Neural cell (in vitro differentiated cells): ENCODE data around the gene DAD1. TPM values are rescaled to one million over a fixed set of nuclear protein-coding genes. Genes with fewer than 3 reads are reported as not detected.

Experiments
- H2AFZ ChIP-seq: fragments of 200-600, 300-800 bp; sonication (generic), shearing (Covaris generic); 2 replicates; pipeline ENCODE4 v1.6.0; 2014; ENCODE audit warnings: low read depth, mild to moderate bottlenecking, antibody characterized with exemption, low read length, moderate library complexity
- H3F3A ChIP-seq: fragments of 200-600 bp; shearing (Covaris generic); 2 replicates; pipeline ENCODE4 v1.6.1; 2016; ENCODE audit warnings: mild to moderate bottlenecking, moderate library complexity, mixed read lengths, antibody characterized with exemption, low read length; ENCODE audit not compliant: insufficient read depth, poor library complexity, severe bottlenecking
- H3K27ac ChIP-seq: fragments of 200-600, 300-800 bp; sonication (generic), shearing (Covaris generic); 2 replicates; pipeline ENCODE4 v1.5.1; 2014; ENCODE audit warnings: mild to moderate bottlenecking, low read length, moderate library complexity
- H3K27me3 ChIP-seq: fragments of 300-800, 200-600 bp; sonication (generic), shearing (Covaris generic); 2 replicates; pipeline ENCODE4 v1.6.0; 2014; ENCODE audit warnings: mild to moderate bottlenecking, low read depth, low read length, moderate library complexity; ENCODE audit not compliant: insufficient read depth
- H3K36me3 ChIP-seq: fragments of 300-800, 200-600 bp; sonication (generic), shearing (Covaris generic); 2 replicates; pipeline ENCODE4 v1.5.1; 2014; ENCODE audit warnings: mild to moderate bottlenecking, antibody characterized with exemption, low read length, moderate library complexity; ENCODE audit not compliant: insufficient read depth
- H3K4me2 ChIP-seq: fragments of 300-800, 200-600 bp; sonication (generic), shearing (Covaris generic); 2 replicates; pipeline ENCODE4 v1.6.0; 2014; ENCODE audit warnings: mild to moderate bottlenecking, low read length
- H3K4me3 ChIP-seq: fragments of 300-800, 200-600 bp; sonication (generic), shearing (Covaris generic); 2 replicates; pipeline ENCODE4 v1.5.1; 2014; ENCODE audit warnings: mild to moderate bottlenecking, low read length, moderate library complexity
- H3K79me2 ChIP-seq: fragments of 200-600 bp; shearing (Covaris generic); replicated peaks from 2 replicates; pipeline ENCODE4 v1.6.0; 2014; ENCODE audit warnings: mild to moderate bottlenecking, low read length, moderate library complexity; ENCODE audit not compliant: insufficient read depth
- H3K9ac ChIP-seq: fragments of 300-800, 200-600 bp; sonication (generic), shearing (Covaris generic); 2 replicates; pipeline ENCODE4 v1.6.1; 2016; ENCODE audit warnings: mild to moderate bottlenecking, low read length, mixed read lengths
- H3K9me2 ChIP-seq: fragments of 200-600 bp; shearing (Covaris generic); 2 replicates; pipeline ENCODE4 v1.6.1; 2016; ENCODE audit warnings: mild to moderate bottlenecking, low read length, mixed read lengths; ENCODE audit not compliant: insufficient read depth
- H3K9me3 ChIP-seq: fragments of 200-600, 300-800 bp; sonication (generic), shearing (Covaris generic); 2 replicates; pipeline ENCODE4 v1.6.1; 2016; ENCODE audit warnings: mild to moderate bottlenecking, mixed run types, low read length, moderate library complexity, mixed read lengths
- H4K20me1 ChIP-seq: fragments of 200-600 bp; shearing (Covaris generic); 2 replicates; pipeline ENCODE4 v1.6.1; 2016; ENCODE audit warnings: mild to moderate bottlenecking, mixed run types; ENCODE audit not compliant: insufficient read depth
- EP300 ChIP-seq: fragments of 450-650 bp; conservative IDR thresholded peaks from 2 replicates; pipeline ENCODE4 v1.6.1; 2014; ENCODE audit warnings: antibody characterized with exemption, mild to moderate bottlenecking, moderate library complexity; ENCODE audit not compliant: poor library complexity, severe bottlenecking
- EZH2 ChIP-seq: fragments of 200-600, 300-800 bp; shearing (Covaris generic), sonication (generic); IDR thresholded peaks from 2 replicates; pipeline ENCODE4 v1.6.1; 2014; ENCODE audit warnings: antibody characterized with exemption, low read length, borderline replicate concordance, mild to moderate bottlenecking; ENCODE audit not compliant: insufficient read depth, poor library complexity, severe bottlenecking
- MXI1 ChIP-seq: fragments of 450-650 bp; conservative IDR thresholded peaks from 2 replicates; pipeline ENCODE4 v1.6.1; 2014; ENCODE audit warnings: antibody characterized with exemption, mild to moderate bottlenecking; ENCODE audit not compliant: poor library complexity, severe bottlenecking
- POLR2AphosphoS5 ChIP-seq: IDR thresholded peaks from 2 replicates; pipeline ENCODE4 v1.6.1; 2012
- RAD21 ChIP-seq: fragments of 450-650 bp; conservative IDR thresholded peaks from 2 replicates; pipeline ENCODE4 v1.6.1; 2014; ENCODE audit warnings: antibody characterized with exemption, mild to moderate bottlenecking, moderate library complexity
- SMC3 ChIP-seq: fragments of 450-650 bp; conservative IDR thresholded peaks from 2 replicates; pipeline ENCODE4 v1.6.1; 2014; ENCODE audit warnings: antibody characterized with exemption, mild to moderate bottlenecking, moderate library complexity; ENCODE audit not compliant: poor library complexity
- TAF1 ChIP-seq: IDR thresholded peaks from 2 replicates; pipeline ENCODE4 v1.6.1; 2012; ENCODE audit warnings: low read depth
- polyA plus RNA-seq: library from polyadenylated mRNA; depleted of rRNA; stranded (reverse); fragments of >200 nt; gene quantifications from 2 replicates; pipeline ENCODE4 v1.2.3, GENCODE V29; 2014
- TF ChIP-seq, protein P1 (sequence below): fragments of 450-650 bp; IDR thresholded peaks from 2 replicates; pipeline ENCODE4 v1.5.1; 2014; ENCODE audit warnings: antibody characterized with exemption, mild to moderate bottlenecking, moderate library complexity; ENCODE audit not compliant: poor library complexity, severe bottlenecking
- TF ChIP-seq, protein P2 (sequence below): IDR thresholded peaks from 2 replicates; pipeline ENCODE4 v1.6.1; 2012; ENCODE audit warnings: borderline replicate concordance

DAD1 gene
- polyA plus RNA-seq, 1 donor from 2014 or later, result 369 TPM

DNA sequence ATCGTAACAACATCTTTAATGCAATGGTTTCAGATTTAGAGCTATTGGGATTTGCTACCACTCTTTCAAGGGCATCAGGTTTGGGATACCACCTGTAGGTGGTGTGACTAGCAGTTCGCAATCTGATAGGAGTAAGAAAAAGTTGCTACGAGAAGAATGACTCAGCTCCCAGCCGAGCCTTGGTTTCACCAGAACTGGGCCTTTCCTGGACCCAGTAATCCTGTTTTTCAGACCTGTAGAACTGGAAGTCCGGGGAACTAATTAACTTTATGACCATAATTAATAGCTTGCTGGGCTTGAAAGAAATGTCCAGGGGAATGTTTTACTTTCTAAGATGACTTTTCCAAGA lies 9.8 kb upstream of the DAD1 start:
- H3K27ac ChIP-seq, result peak overlapping the region; percentile 60
- peak overlapping the region; percentile 34 for H2AFZ ChIP-seq
- TF ChIP-seq EP300 (no peak), SMC3 (no peak), TAF1 (no peak), MXI1 (no peak), POLR2AphosphoS5 (no peak), RAD21 (no peak), EZH2 (no peak)
- TF ChIP-seq, protein P1, sequence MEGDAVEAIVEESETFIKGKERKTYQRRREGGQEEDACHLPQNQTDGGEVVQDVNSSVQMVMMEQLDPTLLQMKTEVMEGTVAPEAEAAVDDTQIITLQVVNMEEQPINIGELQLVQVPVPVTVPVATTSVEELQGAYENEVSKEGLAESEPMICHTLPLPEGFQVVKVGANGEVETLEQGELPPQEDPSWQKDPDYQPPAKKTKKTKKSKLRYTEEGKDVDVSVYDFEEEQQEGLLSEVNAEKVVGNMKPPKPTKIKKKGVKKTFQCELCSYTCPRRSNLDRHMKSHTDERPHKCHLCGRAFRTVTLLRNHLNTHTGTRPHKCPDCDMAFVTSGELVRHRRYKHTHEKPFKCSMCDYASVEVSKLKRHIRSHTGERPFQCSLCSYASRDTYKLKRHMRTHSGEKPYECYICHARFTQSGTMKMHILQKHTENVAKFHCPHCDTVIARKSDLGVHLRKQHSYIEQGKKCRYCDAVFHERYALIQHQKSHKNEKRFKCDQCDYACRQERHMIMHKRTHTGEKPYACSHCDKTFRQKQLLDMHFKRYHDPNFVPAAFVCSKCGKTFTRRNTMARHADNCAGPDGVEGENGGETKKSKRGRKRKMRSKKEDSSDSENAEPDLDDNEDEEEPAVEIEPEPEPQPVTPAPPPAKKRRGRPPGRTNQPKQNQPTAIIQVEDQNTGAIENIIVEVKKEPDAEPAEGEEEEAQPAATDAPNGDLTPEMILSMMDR, result no peak
- TF ChIP-seq, protein P2, sequence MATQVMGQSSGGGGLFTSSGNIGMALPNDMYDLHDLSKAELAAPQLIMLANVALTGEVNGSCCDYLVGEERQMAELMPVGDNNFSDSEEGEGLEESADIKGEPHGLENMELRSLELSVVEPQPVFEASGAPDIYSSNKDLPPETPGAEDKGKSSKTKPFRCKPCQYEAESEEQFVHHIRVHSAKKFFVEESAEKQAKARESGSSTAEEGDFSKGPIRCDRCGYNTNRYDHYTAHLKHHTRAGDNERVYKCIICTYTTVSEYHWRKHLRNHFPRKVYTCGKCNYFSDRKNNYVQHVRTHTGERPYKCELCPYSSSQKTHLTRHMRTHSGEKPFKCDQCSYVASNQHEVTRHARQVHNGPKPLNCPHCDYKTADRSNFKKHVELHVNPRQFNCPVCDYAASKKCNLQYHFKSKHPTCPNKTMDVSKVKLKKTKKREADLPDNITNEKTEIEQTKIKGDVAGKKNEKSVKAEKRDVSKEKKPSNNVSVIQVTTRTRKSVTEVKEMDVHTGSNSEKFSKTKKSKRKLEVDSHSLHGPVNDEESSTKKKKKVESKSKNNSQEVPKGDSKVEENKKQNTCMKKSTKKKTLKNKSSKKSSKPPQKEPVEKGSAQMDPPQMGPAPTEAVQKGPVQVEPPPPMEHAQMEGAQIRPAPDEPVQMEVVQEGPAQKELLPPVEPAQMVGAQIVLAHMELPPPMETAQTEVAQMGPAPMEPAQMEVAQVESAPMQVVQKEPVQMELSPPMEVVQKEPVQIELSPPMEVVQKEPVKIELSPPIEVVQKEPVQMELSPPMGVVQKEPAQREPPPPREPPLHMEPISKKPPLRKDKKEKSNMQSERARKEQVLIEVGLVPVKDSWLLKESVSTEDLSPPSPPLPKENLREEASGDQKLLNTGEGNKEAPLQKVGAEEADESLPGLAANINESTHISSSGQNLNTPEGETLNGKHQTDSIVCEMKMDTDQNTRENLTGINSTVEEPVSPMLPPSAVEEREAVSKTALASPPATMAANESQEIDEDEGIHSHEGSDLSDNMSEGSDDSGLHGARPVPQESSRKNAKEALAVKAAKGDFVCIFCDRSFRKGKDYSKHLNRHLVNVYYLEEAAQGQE, result no peak
- no peaks in the 10 kb centered on the region for H3K9me3 ChIP-seq
- H3K9ac ChIP-seq, result peak overlapping the region; percentile 71
- H3K4me2 ChIP-seq, result peak overlapping the region; percentile 66
- H3K4me3 ChIP-seq, result peak overlapping the region; percentile 87
- no peaks in the 10 kb centered on the region for H3K9me2 ChIP-seq
- no peaks in the 10 kb centered on the region for H3F3A ChIP-seq
- H3K36me3 ChIP-seq, result peaks cover 7% of the 10 kb centered on the region
- H3K79me2 ChIP-seq, result peaks cover 3% of the 10 kb centered on the region
- H4K20me1 ChIP-seq, result no peaks in the 10 kb centered on the region
- H3K27me3 ChIP-seq, result no peaks in the 10 kb centered on the region

DNA sequence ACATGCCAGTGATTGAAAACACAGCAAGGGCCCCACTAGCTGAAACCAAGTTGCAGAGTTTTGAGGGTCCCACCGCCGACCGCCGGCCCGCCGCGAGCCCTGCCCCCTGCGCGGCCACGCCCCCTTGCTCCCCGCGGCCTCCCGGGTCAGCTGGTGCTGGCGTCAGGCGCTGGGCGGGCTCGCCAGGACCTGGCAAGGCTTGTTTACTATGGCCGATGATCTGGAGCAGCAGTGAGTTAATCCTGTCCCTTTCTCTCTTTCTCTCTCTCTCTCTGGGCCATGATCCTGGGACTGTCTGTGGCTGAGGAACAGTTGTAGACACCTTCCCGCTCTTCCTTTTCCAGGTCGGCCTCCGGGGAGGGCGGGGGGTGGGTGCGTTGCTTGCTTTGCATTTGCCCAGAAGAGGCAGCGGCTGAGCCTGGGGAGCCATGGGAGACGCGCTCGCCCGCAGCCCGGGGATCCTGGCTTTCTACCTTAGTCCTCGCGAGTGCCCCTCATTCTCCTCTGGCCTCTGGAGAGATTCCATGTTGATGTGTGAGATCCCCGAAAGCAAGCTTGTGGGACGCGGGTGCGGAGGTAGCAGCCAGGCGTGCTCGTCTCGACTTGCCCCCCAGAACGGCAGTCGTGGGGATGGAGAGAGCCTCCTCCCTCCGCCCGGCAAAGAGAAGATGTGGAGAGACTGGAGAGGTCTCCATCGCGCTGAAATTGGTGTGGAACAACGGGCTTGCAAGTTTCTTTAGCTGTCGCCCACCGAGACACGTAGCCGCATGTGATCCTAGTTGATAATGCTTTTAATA lies 9.3 kb upstream of the DAD1 start, which contains the start of gene ABHD4:
Gene ABHD4 (plus strand): TSS at position 202 of the 797 bp plus-strand sequence. CDS start 7 bp downstream, at position 209.
- TF ChIP-seq SMC3, result peak; percentile 55
- TF ChIP-seq, protein P2, result peak; percentile 83
- peak; percentile 79 for TF ChIP-seq POLR2AphosphoS5
- TF ChIP-seq RAD21, result peak; percentile 46
- peak; percentile 73 for TF ChIP-seq MXI1
- TF ChIP-seq, protein P1, result peak; percentile 19
- TF ChIP-seq TAF1, result peak; percentile 78
- no peak for TF ChIP-seq EZH2
- TF ChIP-seq EP300, result no peak
- Histone ChIP-seq H2AFZ (peak within 1 kb of the TSS; percentile 34), H3K79me2 (peaks cover 3% of the 10 kb centered on the region), H3K36me3 (peaks cover 7% of the 10 kb centered on the region), H3K27me3 (peaks cover 2% of the 10 kb centered on the region), H4K20me1 (no peaks in the 10 kb centered on the region), H3K4me3 (peak within 1 kb of the TSS; percentile 87), H3F3A (no peaks in the 10 kb centered on the region), H3K27ac (peak within 1 kb of the TSS; percentile 60), H3K9ac (peak within 1 kb of the TSS; percentile 71), H3K4me2 (peak within 1 kb of the TSS; percentile 66), H3K9me2 (no peaks in the 10 kb centered on the region), H3K9me3 (no peaks in the 10 kb centered on the region)
